Activated CD4-positive, alpha-beta T cell treated with anti-CD3 and anti-CD28 coated beads, Interleukin-2, Interleukin-6, amounts not matched to agents 100 ng/mL and 50 ng/mL, durations not matched to agents 16 hours and 8 hours (primary cell): Measurements from ENCODE around the gene S100A13.
"Not testable (repeated sequence)": the region's sequence is repeated elsewhere in the genome, so short reads cannot be mapped to it uniquely, and the experiment has no call there.

ENCODE experiments used
- DNase-seq: peaks from one replicate; pipeline ENCODE4 v3.0.0-alpha.2; 2020

The S100A13 gene

GRCh38 chr1:153626904-153627714 lies at the start of gene S100A13:
TSS of gene S100A13 (minus strand) at chr1:153627505. CDS start at chr1:153626472, 1,033 bp downstream.
- peak; percentile 25 for DNase-seq

GRCh38 chr1:153673511-153673910 lies 46.2 kb upstream of the S100A13 start:
- DNase-seq, result no peak

- DNase-seq, result peak; percentile 70
Observed at GRCh38 chr1:153671628-153672353, 44.5 kb upstream of the S100A13 start.

GRCh38 chr1:153670859-153671627 lies 43.7 kb upstream of the S100A13 start, which contains the start of gene ILF2:
TSS of gene ILF2 (minus strand) at chr1:153670993. CDS start at chr1:153670922, 71 bp downstream.
- DNase-seq, result peak; percentile 99

- DNase-seq, result no peak
Observed at GRCh38 chr1:153670257-153670858, 43.1 kb upstream of the S100A13 start.

GRCh38 chr1:153669606-153670005 lies 42.3 kb upstream of the S100A13 start:
- DNase-seq, result no peak

GRCh38 chr1:153668672-153669071 lies 41.4 kb upstream of the S100A13 start:
- not testable (repeated sequence) for DNase-seq

GRCh38 chr1:153667439-153667838 lies 40.1 kb upstream of the S100A13 start:
- DNase-seq, result no peak

GRCh38 chr1:153663211-153663610 lies 35.9 kb upstream of the S100A13 start:
- no peak for DNase-seq

- DNase-seq, result no peak
Observed at GRCh38 chr1:153662269-153662668, 35.0 kb upstream of the S100A13 start.

- no peak for DNase-seq
Observed at GRCh38 chr1:153661111-153661708, 33.9 kb upstream of the S100A13 start.

GRCh38 chr1:153659656-153660055 lies 32.4 kb upstream of the S100A13 start:
- no peak for DNase-seq

GRCh38 chr1:153659175-153659534 lies 31.9 kb upstream of the S100A13 start:
- no peak for DNase-seq

- peak; percentile 95 for DNase-seq
Observed at GRCh38 chr1:153658400-153659174, 31.3 kb upstream of the S100A13 start, which contains the start of gene SNAPIN. TSS of gene SNAPIN (plus strand) at chr1:153658703. CDS start at chr1:153658744, 41 bp downstream.

GRCh38 chr1:153655333-153655732 lies 28.0 kb upstream of the S100A13 start:
- no peak for DNase-seq

- DNase-seq, result no peak
Observed at GRCh38 chr1:153652805-153653500, 25.6 kb upstream of the S100A13 start.

- DNase-seq, result no peak
Observed at GRCh38 chr1:153651771-153652170, 24.5 kb upstream of the S100A13 start.

- no peak for DNase-seq
Observed at GRCh38 chr1:153649863-153650235, 22.5 kb upstream of the S100A13 start.

- no peak for DNase-seq
Observed at GRCh38 chr1:153649137-153649862, 22.0 kb upstream of the S100A13 start.

- DNase-seq, result no peak
Observed at GRCh38 chr1:153648000-153648643, 20.8 kb upstream of the S100A13 start.
